HEK293T (cell line): ENCODE measurements around the gene TUFM.
A peak's percentile ranks its signal among the peaks of the same experiment; 100 is the strongest.

Experiments
- CTCF ChIA-PET: fragments of 350-600 bp; formaldehyde crosslinking; extraction: SDS; loops from one replicate; lab custom pipeline; 2021; ENCODE audit warnings: antibody characterized with exemption, inconsistent platforms; lab: Yijun Ruan, JAX
- POLR2A ChIA-PET: fragments of 350-600 bp; formaldehyde crosslinking; extraction: SDS; loops from one replicate; lab custom pipeline; 2020; ENCODE audit warnings: antibody characterized with exemption, inconsistent platforms; lab: Yijun Ruan, JAX
- DNase-seq: peaks from one replicate; pipeline ENCODE4 v3.0.0; 2012; ENCODE audit warnings: mixed read lengths; ENCODE audit errors: extremely low spot score
- ARNT ChIP-seq: fragments of 450-650 bp; IDR thresholded peaks from 2 replicates; pipeline ENCODE4 v1.6.1; 2017; ENCODE audit warnings: mild to moderate bottlenecking
- BHLHE40 ChIP-seq: fragments of 450-650 bp; IDR thresholded peaks from 2 replicates; pipeline ENCODE4 v1.6.1; 2016; ENCODE audit warnings: mild to moderate bottlenecking, moderate library complexity, borderline replicate concordance
- CTBP1 ChIP-seq: fragments of 450-650 bp; IDR thresholded peaks from 2 replicates; pipeline ENCODE4 v1.6.1; 2016; ENCODE audit warnings: borderline replicate concordance
- ELF4 ChIP-seq: fragments of 450-650 bp; IDR thresholded peaks from 2 replicates; pipeline ENCODE4 v1.6.1; 2017; ENCODE audit warnings: antibody characterized with exemption
- FOXA1 ChIP-seq: fragments of 450-650 bp; IDR thresholded peaks from 2 replicates; pipeline ENCODE4 v1.6.1; 2016; ENCODE audit warnings: mild to moderate bottlenecking
- FOXK2 ChIP-seq: fragments of 450-650 bp; IDR thresholded peaks from 2 replicates; pipeline ENCODE4 v1.6.1; 2016; ENCODE audit warnings: mild to moderate bottlenecking
- FOXM1 ChIP-seq: fragments of 450-650 bp; IDR thresholded peaks from 2 replicates; pipeline ENCODE4 v1.6.1; 2017; ENCODE audit warnings: mild to moderate bottlenecking, borderline replicate concordance
- HDGF ChIP-seq: fragments of 450-650 bp; IDR thresholded peaks from 2 replicates; pipeline ENCODE4 v1.6.1; 2017; ENCODE audit warnings: antibody characterized with exemption, borderline replicate concordance
- L3MBTL2 ChIP-seq: fragments of 450-650 bp; conservative IDR thresholded peaks from 2 replicates; pipeline ENCODE4 v1.6.1; 2016; ENCODE audit warnings: mild to moderate bottlenecking
- LEF1 ChIP-seq: fragments of 450-650 bp; IDR thresholded peaks from 2 replicates; pipeline ENCODE4 v1.6.1; 2017; ENCODE audit warnings: mild to moderate bottlenecking, borderline replicate concordance
- NFRKB ChIP-seq: fragments of 450-650 bp; IDR thresholded peaks from 2 replicates; pipeline ENCODE4 v1.6.1; 2016; ENCODE audit warnings: mild to moderate bottlenecking, moderate library complexity
- SP1 ChIP-seq: fragments of 450-650 bp; IDR thresholded peaks from 2 replicates; pipeline ENCODE4 v1.6.1; 2017
- SUZ12 ChIP-seq: fragments of 450-650 bp; IDR thresholded peaks from 2 replicates; pipeline ENCODE4 v1.6.1; 2016; ENCODE audit warnings: mild to moderate bottlenecking
- TARDBP ChIP-seq: fragments of 450-650 bp; IDR thresholded peaks from 2 replicates; pipeline ENCODE4 v1.6.1; 2016
- ZNF384 ChIP-seq: fragments of 450-650 bp; IDR thresholded peaks from 2 replicates; pipeline ENCODE4 v1.6.1; 2016
- TF ChIP-seq, protein P1 (sequence below): fragments of 450-650 bp; IDR thresholded peaks from 2 replicates; pipeline ENCODE4 v1.6.1; 2016

The TUFM gene

GRCh38 chr16:28865722-28866453, 19.7 kb upstream of the TUFM start:
- ChIA-PET POLR2A (interaction anchor here (1.1 to 4.5 kb wide), 3 partner anchors 9 to 71 kb away, joined by 3 to 96 read pairs (median 3); partner anchors contain the start of gene TUFM), CTCF (no interaction called here)
- TF ChIP-seq FOXM1, result no peak
- no peak for TF ChIP-seq L3MBTL2
- no peak for DNase-seq

DNA sequence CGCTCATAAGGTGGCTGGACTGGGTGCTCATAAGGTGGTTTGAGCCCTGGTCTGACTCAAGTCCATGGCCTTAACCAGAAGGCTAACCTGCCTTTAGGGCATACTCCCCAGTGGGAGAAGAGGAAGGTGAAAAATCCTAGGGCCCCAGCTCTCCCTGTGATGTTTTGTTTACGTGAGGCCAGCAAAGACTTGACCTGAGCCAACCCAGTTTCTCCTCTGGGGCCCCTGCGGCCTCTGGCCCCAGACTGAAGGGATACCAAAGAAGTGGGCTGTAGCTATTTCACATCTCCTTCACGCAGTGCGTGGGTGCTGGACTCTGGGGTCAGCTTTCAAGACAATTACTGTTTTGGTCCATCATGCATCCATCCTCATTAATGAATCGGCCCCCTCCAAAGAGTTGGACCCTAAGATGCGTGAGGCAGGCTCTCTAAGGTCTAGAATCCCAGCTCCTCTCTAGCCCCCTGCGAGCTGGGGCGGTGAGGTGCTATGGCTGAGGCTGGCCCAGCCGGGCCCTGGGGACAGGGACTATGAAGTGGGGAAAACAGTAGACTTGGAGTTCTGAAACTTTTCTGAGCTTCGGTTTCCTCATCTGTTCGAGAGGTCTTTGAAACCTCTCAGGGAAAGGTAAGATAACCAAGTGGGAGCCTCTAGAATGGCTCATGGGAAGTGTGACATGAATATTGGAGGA, 19.0 kb upstream of the TUFM start:
- POLR2A ChIA-PET, result interaction anchor here (0.6 to 4.5 kb wide), 10 partner anchors 9 to 85 kb away, joined by 3 to 96 read pairs (median 4); partner anchors contain the start of genes NFATC2IP and TUFM

GRCh38 chr16:28863929-28864793, 18.0 kb upstream of the TUFM start:
- ChIA-PET POLR2A (interaction anchor here (0.6 to 4.5 kb wide), 16 partner anchors 10 to 86 kb away, joined by 3 to 96 read pairs (median 5); partner anchors contain the start of genes ATXN2L, NFATC2IP and TUFM), CTCF (interaction anchor here (1.8 kb wide), 1 partner anchor 81 kb away, joined by 6 read pairs; no protein-coding TSS in a partner anchor)
- DNase-seq, result no peak
- TF ChIP-seq FOXK2, result no peak
- TF ChIP-seq L3MBTL2, result peak; percentile 79
- no peak for TF ChIP-seq CTBP1
- TF ChIP-seq, protein P1, sequence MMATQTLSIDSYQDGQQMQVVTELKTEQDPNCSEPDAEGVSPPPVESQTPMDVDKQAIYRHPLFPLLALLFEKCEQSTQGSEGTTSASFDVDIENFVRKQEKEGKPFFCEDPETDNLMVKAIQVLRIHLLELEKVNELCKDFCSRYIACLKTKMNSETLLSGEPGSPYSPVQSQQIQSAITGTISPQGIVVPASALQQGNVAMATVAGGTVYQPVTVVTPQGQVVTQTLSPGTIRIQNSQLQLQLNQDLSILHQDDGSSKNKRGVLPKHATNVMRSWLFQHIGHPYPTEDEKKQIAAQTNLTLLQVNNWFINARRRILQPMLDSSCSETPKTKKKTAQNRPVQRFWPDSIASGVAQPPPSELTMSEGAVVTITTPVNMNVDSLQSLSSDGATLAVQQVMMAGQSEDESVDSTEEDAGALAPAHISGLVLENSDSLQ, result no peak
- TF ChIP-seq HDGF, result no peak

More for the DNA sequence above, 19.0 kb upstream of the TUFM start:
- CTCF ChIA-PET, result no interaction called here
- DNase-seq, result no peak
- TF ChIP-seq LEF1, result no peak
- no peak for TF ChIP-seq ZNF384
- TF ChIP-seq FOXA1, result no peak
- TF ChIP-seq NFRKB, result no peak
- no peak for TF ChIP-seq TARDBP
- TF ChIP-seq, protein P1, result no peak
- TF ChIP-seq ELF4, result no peak
- no peak for TF ChIP-seq L3MBTL2
- TF ChIP-seq CTBP1, result no peak
- no peak for TF ChIP-seq FOXM1
- no peak for TF ChIP-seq SP1
- TF ChIP-seq FOXK2, result no peak

GRCh38 chr16:28859326-28859725, 13.2 kb upstream of the TUFM start:
- TF ChIP-seq CTBP1 (no peak), LEF1 (no peak), L3MBTL2 (no peak), SP1 (no peak), ELF4 (no peak), FOXA1 (no peak), FOXM1 (no peak), HDGF (no peak), TARDBP (no peak), ARNT (no peak), FOXK2 (no peak), ZNF384 (no peak), SUZ12 (no peak), BHLHE40 (no peak), NFRKB (no peak)
- TF ChIP-seq, protein P1, result no peak
- ChIA-PET POLR2A (interaction anchor here (0.7 to 2.7 kb wide), 3 partner anchors 13 to 91 kb away, joined by 3 to 15 read pairs (median 12); partner anchors contain the start of genes ATXN2L, NFATC2IP and TUFM), CTCF (interaction anchor here (0.7 kb wide), 1 partner anchor 86 kb away, joined by 3 read pairs; no protein-coding TSS in a partner anchor)
- no peak for DNase-seq

GRCh38 chr16:28858421-28858820, 12.3 kb upstream of the TUFM start:
- no peak for DNase-seq
- ChIA-PET CTCF (no interaction called here), POLR2A (interaction anchor here (1.0 to 2.7 kb wide), 3 partner anchors 12 to 86 kb away, joined by 3 to 15 read pairs (median 12); partner anchors contain the start of genes ATXN2L and TUFM)
- TF ChIP-seq FOXM1 (no peak), CTBP1 (no peak), ZNF384 (no peak), NFRKB (no peak), ELF4 (no peak), FOXK2 (no peak), SUZ12 (no peak), L3MBTL2 (no peak)
